Measurements from ENCODE around the gene AOAH.
"Not testable (repeated sequence)": the region's sequence is repeated elsewhere in the genome, so short reads cannot be mapped to it uniquely, and the experiment has no call there.

Gene AOAH

DNA sequence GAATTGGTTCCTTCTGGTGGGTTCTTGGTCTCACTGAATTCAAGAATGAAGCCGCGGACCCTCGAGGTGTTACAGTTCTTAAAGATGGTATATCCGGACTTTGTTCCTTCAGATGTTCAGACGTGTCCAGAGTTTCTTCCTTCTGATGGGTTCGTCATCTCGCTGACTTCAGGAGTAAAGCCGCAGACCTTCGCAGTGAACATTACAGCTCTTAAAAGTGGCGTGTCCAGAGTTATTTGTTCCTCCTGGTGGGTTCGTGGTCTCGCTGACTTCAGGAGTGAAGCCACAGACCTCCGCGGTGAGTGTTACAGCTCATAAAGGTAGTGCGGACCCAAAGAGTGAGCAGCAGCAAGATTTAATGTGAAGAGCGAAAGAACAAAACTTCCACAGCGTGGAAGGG is 220.1 kb downstream of the AOAH start:
- DNase-seq, result not testable (repeated sequence)

DNA sequence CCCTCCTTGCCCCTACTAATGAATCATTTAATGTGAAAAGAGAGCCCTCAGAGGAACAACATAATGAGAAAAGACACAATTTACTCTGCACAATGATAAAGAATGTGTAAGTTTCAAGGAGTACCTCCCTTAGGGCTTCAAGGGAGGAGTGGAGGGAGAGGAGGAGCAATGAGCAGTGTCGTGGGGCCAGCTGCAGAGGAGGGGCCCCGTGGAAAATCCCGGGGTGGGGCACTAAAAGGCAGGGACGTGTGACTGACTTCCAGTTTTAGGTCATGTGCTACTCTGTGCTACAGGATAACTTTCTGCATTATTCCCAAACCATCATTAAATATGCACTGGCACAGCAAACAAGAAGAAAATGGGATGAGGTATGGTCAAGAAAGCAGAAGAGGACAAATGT is 226.5 kb downstream of the AOAH start:
- DNase-seq, result no peak

DNA sequence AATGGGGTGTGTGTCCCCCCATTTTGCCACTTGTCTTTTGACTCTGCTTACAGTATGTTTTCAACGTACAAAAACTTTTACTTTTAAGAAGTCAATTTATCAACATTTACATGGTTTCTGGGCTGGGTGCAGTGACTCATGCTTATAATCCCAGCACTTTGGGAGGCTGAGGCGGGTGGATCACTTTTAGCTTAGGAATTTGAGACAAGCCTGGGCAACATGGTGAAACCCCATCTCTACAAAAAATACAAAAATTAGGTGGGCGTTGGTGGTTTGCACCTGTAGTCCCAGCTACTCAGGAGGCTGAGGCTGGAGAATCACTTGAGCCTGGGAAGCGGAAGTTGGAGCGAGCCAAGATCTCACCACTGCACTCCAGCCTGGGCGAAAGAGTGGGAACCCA is 227.1 kb downstream of the AOAH start:
- not testable (repeated sequence) for DNase-seq

DNA sequence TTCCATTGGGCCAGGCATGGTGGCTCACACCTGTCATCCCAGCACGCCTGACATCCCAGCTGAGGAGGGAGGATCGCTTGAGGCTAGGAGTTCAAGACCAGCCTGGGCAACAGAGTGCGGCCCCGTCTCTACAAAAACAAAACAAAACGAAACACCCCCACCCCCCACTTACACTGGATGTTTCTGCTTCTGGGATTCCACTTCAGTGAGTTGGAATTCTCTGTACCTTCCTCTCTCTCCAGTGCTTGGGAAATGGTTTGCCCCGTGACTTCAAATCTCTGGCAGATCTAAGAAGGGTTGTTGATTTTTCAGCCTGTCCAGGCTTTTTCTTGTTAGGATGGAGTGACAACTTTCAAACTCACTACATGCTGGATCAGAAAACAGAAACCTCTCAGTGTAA is 227.7 kb downstream of the AOAH start:
- DNase-seq, result no peak

- no peak for DNase-seq
Measured at GRCh38 chr7:36491317-36491716, 233.0 kb downstream of the AOAH start.

DNA sequence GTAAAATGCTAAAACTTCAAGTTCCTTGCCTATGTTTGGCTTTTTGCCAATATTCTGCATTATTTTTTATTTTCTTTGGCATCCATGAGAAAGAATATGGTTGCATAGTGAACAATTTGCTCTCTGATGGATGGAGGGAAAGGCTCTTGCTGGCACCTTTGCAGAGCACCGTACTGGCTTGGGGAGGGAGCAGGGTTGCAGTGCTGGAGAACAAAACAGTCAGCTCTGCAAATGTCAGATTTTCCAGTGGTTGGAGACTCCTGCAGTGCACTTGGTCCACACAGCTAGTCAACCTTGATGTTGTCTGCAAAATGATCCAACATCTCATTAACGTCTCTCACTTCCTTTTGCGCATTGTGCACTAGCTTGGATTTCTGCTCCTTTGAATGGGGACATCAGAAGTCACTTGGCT is 233.9 kb downstream of the AOAH start:
- DNase-seq, result no peak

GRCh38 chr7:36488672-36489071 is 235.6 kb downstream of the AOAH start:
- DNase-seq, result not testable (repeated sequence)

DNA sequence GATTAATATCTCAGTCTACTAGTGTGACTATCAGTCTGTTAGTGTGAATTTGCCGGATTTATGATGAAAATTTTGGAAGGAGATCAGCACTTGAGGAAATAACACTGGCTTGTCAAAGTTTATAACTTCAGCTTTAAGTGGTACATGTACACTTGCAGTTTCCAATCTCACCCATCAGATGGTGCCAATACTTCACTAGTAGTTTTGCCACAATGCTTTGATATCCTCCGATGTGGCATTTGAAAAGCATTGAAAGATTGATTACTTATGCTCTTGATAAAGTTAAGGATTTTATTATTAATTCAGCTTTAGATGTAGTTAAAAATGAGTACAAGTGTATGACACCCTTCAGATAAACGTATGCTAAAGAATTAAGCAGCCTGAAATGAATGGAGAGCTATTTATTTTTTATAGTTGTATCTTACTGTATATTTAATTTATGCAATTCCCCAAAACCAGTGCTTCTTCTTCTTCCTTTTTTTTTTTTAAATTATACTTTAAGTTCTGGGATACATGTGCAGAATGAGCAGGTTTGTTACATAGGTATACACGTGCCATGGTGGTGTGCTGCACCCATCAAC is 236.4 kb downstream of the AOAH start:
- DNase-seq, result no peak

- no peak for DNase-seq
Measured at GRCh38 chr7:36486336-36486735, 238.0 kb downstream of the AOAH start.

DNA sequence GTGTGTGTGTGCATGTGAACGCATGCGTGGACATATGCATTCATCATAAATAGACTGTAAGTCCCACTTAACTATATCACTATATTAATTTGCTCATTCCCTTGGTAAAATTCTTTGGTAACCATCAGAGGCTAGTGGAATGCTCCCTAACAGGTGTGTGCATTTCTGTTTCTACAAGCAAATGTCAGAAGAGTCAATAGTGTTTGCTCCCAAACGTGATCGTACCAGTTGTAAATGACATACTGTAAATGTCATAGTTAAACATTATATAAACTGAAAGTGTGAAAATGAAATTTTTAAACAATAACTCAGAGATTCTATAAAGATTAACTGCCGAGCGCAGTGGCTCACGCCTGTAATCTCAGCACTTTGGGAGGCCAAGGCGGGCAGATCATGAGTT is 240.0 kb downstream of the AOAH start:
- DNase-seq, result no peak

- not testable (repeated sequence) for DNase-seq
Measured at GRCh38 chr7:36483853-36484252, 240.4 kb downstream of the AOAH start.

GRCh38 chr7:36478745-36479144 is 245.5 kb downstream of the AOAH start:
- DNase-seq, result no peak

DNA sequence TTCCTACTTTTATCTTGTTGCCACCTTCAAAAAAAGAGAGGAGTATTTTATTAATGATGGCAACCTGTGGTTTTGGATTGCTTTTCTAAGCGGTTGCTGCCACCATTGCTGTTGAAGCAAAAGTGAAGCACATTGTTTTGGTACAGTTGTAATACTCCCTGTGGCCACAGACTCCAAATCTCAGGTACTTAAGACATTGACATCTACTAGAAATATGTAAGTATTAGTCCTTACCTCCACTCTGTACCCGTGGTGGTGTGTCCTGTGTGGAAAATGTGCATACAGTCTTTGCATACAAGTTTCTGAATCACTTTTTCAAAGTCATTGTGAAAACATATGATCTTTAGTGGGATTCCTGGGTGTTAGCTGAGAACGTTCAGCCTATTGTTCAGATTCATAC is 248.9 kb downstream of the AOAH start:
- no peak for DNase-seq

- DNase-seq, result no peak
Measured at GRCh38 chr7:36475011-36475342, 249.3 kb downstream of the AOAH start.

- DNase-seq, result no peak
Measured at GRCh38 chr7:36474283-36475010, 249.8 kb downstream of the AOAH start.

DNA sequence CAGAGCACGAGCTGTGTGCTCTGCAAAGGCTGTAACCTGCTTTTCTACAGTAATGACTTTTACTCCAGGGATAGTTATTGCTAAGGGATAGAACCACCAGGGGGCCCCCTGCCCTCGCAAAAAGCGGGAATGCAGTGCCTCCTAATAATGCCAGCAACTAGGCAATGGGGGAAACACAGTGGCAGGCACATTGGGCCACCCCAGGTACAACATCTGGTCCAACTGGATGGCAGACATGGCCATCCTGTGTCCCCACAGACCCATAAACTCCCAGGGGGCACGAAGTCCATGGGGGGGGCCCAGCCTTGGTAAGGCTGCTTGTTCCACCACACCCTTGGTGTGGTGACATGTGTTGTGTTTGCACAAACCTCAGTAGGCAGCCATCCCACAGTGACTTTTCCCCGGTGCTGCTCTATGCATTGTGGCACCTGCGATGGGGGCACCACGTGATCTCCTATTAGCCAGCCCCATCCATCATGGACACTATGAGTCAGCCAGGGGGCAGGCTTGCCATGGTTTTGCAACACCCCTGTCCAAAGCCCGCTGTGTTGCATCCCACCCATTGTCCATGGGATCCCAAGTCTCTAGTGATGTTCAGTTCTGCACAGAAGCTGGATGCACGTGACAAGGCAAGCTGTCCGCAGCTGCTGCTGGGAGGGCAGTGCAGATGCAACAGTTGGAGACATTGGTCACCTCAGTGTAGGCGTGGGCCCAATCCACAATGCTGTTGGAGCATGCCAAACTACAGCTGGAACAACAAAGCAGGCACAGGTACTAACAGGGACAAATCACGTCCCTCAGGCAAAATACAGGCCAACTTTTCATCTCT is 250.6 kb downstream of the AOAH start:
- DNase-seq, result no peak

DNA sequence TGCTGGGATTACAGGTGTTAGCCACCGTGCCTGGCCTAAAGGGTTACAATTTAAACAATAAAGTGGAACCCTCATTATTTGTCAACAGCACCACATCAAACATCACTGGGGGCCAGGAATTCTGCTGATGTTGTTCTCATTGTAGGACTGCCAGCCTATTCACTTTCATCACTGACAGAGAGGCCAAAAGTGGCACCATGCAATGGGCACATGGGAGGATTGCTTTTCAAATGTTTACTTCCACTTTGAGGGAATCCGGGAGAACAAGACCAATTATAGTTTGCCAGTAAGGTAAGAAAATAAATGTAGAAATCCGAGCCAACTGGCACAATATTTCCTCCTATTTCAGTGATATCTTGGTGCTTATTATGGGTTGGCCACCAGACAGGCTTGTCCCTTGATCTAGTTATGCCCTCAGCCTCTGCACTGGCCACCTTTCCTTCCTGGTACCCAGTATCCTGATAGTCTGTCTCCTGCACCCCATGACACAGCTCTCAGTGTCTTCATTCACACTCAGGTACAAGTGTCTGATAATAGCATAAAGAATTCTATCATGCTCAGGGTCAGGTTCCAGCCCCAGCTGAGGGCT is 252.1 kb downstream of the AOAH start:
- DNase-seq, result no peak

- DNase-seq, result no peak
Measured at GRCh38 chr7:36469236-36469635, 255.1 kb downstream of the AOAH start.

GRCh38 chr7:36468370-36469101 is 255.8 kb downstream of the AOAH start:
- DNase-seq, result no peak

- DNase-seq, result not testable (repeated sequence)
Measured at GRCh38 chr7:36466001-36466400, 258.3 kb downstream of the AOAH start.

DNA sequence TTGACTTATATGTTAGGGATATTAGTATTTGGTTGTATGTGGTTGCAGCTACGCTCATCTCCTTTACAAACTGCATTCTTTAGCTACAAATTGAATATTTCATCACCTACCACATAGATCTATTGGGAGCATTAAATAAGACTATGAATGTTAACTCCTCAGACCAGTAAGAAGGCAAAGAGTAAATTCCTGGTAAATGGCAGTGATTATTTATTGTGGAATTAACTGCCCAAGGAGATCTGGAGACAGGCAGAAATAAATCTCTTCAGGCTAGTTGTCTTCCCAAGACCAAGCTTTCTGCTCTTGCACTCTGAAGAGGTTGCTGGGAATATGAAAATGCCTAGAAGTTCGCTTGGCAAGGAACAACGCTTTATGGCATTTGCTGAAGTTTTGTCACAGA is 260.0 kb downstream of the AOAH start:
- no peak for DNase-seq
